Subcutaneous adipose tissue (tissue), 4 donors: ENCODE results near the gene CACNA1E. TPM values are rescaled to one million over a fixed set of nuclear protein-coding genes. Genes with fewer than 3 reads are reported as not detected.

Experiments used
- CTCF ChIP-seq: fragments of 450-650 bp; IDR thresholded peaks from one replicate; pipeline ENCODE4 v1.5.1; 2016; ENCODE audit warnings: low read depth, mild to moderate bottlenecking, control low read depth, antibody characterized with exemption, moderate library complexity
- total RNA-seq, 4 donors: library from RNA; depleted of rRNA; stranded (reverse); fragments of >200 nt; gene quantifications; one replicate each; pipeline ENCODE4 v1.1.0, GENCODE V29; 2016

The CACNA1E gene
- total RNA-seq, 4 donors from 2014 or later, result 0.16 to 0.19 TPM; not detected in 2

- TF ChIP-seq CTCF, result no peak
Measured at GRCh38 chr1:181556631-181557030, 73.3 kb downstream of the CACNA1E start.

GRCh38 chr1:181557313-181557712 is 74.0 kb downstream of the CACNA1E start:
- TF ChIP-seq CTCF, result no peak

GRCh38 chr1:181558416-181558815 is 75.1 kb downstream of the CACNA1E start:
- no peak for TF ChIP-seq CTCF

- no peak for TF ChIP-seq CTCF
Measured at GRCh38 chr1:181559142-181559541, 75.8 kb downstream of the CACNA1E start.

- no peak for TF ChIP-seq CTCF
Measured at GRCh38 chr1:181562395-181562794, 79.1 kb downstream of the CACNA1E start.

GRCh38 chr1:181568736-181569135 is 85.4 kb downstream of the CACNA1E start:
- TF ChIP-seq CTCF, result no peak

- TF ChIP-seq CTCF, result no peak
Measured at GRCh38 chr1:181577475-181577874, 94.2 kb downstream of the CACNA1E start.
